Fibroblast of lung (primary cell): ENCODE data around the gene ADPRH.

Experiments
- EZH2 ChIP-seq: IDR thresholded peaks from 2 replicates; pipeline ENCODE4 v1.5.1; 2012; ENCODE audit warnings: low read length, control low read depth, mild to moderate bottlenecking; ENCODE audit errors: missing control alignments
- TF ChIP-seq, protein P1 (sequence below), 2 donors: IDR thresholded peaks in 1 of 2; conservative IDR thresholded peaks in 1 of 2; 1 replicate in 1 of 2; 2 replicates in 1 of 2; pipeline ENCODE4 v1.5.1; 2011 to 2012; ENCODE audit warnings: low read length in 2 of 2, control low read depth in 1 of 2, inconsistent platforms in 1 of 2, low read depth in 1 of 2, mild to moderate bottlenecking in 1 of 2

DNA sequence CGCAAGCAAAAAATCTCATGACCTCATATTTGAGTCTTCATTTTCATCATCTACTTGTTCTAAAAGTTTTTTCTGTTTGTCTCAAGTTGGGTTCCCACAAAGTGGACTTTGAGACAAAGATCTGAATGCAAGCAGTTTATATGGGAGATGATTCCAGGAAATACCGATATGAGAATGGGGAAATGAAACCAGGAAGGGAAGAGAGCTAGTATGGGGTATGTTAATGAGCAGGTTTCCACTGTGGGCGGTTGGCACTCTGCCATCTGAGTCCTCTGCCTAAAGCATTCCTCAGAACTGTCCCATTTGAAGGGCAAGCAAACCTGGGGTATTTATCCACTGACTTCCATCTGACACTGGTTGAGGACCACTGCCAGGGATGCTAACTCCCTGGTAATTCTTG is 8.8 kb downstream of the ADPRH start:
- TF ChIP-seq, protein P1, sequence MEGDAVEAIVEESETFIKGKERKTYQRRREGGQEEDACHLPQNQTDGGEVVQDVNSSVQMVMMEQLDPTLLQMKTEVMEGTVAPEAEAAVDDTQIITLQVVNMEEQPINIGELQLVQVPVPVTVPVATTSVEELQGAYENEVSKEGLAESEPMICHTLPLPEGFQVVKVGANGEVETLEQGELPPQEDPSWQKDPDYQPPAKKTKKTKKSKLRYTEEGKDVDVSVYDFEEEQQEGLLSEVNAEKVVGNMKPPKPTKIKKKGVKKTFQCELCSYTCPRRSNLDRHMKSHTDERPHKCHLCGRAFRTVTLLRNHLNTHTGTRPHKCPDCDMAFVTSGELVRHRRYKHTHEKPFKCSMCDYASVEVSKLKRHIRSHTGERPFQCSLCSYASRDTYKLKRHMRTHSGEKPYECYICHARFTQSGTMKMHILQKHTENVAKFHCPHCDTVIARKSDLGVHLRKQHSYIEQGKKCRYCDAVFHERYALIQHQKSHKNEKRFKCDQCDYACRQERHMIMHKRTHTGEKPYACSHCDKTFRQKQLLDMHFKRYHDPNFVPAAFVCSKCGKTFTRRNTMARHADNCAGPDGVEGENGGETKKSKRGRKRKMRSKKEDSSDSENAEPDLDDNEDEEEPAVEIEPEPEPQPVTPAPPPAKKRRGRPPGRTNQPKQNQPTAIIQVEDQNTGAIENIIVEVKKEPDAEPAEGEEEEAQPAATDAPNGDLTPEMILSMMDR (conservative IDR thresholded peaks at IDR 0.05 in 1 of 2, IDR thresholded peaks at IDR 0.05 in 1 of 2; ENCODE audit: low read depth in 1 of 2, low read length in 2 of 2): no peak
- no peak for TF ChIP-seq EZH2
